ENCODE results near the gene NUP93. TPM values are rescaled to one million over a fixed set of nuclear protein-coding genes. Genes with fewer than 3 reads are reported as not detected.

Gene NUP93
- polyA plus RNA-seq, 1 donor from 2014 or later, result 237 TPM

DNA sequence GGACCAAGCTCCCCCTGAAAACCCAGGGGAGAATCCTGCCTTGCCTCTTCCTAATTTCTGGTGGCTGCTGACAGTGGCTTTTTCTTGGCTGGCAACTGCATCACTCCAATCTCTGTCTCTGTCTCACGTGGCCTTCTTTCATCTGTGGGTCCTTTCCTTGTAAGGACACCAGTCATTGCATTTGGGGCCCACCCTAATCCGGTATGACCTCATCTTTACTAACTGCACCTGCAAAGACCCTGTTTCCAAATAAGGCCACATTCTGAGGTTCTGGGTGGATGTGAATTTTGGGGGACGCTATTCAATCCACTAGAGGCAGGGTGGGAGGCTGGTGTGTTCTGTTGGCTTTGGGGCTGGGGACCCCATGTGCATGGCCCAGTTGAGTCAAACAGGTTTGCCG, 146.1 kb downstream of the NUP93 start:
- Histone ChIP-seq H3K27ac (ENCODE audit: low read length) (no peak overlapping the region), H3K36me3 (ENCODE audit: insufficient read depth, low read length) (no peaks in the 10 kb centered on the region), H3K4me2 (ENCODE audit: low read length) (no peak overlapping the region), H3K9me3 (ENCODE audit: low read length) (no peaks in the 10 kb centered on the region), H3K4me3 (ENCODE audit: low read length) (no peak overlapping the region), H3K27me3 (ENCODE audit: insufficient read depth, low read depth, low read length) (no peaks in the 10 kb centered on the region), H3K9ac (ENCODE audit: low read length) (no peak overlapping the region), H3F3A (ENCODE audit: insufficient read depth, low read length, poor library complexity, severe bottlenecking) (no peaks in the 10 kb centered on the region), H3K79me2 (replicated peaks; ENCODE audit: insufficient read depth, low read length) (no peaks in the 10 kb centered on the region), H4K20me1 (ENCODE audit: insufficient read depth) (no peaks in the 10 kb centered on the region), H3K9me2 (ENCODE audit: insufficient read depth, low read length) (no peaks in the 10 kb centered on the region), H2AFZ (ENCODE audit: low read depth, low read length) (no peak overlapping the region)
- no peak for TF ChIP-seq SMC3 (conservative IDR thresholded peaks at IDR 0.05; ENCODE audit: poor library complexity)
- TF ChIP-seq, protein P1, sequence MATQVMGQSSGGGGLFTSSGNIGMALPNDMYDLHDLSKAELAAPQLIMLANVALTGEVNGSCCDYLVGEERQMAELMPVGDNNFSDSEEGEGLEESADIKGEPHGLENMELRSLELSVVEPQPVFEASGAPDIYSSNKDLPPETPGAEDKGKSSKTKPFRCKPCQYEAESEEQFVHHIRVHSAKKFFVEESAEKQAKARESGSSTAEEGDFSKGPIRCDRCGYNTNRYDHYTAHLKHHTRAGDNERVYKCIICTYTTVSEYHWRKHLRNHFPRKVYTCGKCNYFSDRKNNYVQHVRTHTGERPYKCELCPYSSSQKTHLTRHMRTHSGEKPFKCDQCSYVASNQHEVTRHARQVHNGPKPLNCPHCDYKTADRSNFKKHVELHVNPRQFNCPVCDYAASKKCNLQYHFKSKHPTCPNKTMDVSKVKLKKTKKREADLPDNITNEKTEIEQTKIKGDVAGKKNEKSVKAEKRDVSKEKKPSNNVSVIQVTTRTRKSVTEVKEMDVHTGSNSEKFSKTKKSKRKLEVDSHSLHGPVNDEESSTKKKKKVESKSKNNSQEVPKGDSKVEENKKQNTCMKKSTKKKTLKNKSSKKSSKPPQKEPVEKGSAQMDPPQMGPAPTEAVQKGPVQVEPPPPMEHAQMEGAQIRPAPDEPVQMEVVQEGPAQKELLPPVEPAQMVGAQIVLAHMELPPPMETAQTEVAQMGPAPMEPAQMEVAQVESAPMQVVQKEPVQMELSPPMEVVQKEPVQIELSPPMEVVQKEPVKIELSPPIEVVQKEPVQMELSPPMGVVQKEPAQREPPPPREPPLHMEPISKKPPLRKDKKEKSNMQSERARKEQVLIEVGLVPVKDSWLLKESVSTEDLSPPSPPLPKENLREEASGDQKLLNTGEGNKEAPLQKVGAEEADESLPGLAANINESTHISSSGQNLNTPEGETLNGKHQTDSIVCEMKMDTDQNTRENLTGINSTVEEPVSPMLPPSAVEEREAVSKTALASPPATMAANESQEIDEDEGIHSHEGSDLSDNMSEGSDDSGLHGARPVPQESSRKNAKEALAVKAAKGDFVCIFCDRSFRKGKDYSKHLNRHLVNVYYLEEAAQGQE (IDR thresholded peaks at IDR 0.05; ENCODE audit: borderline replicate concordance), result no peak
- no peak for TF ChIP-seq TAF1 (IDR thresholded peaks at IDR 0.05; ENCODE audit: low read depth)
- TF ChIP-seq, protein P2, sequence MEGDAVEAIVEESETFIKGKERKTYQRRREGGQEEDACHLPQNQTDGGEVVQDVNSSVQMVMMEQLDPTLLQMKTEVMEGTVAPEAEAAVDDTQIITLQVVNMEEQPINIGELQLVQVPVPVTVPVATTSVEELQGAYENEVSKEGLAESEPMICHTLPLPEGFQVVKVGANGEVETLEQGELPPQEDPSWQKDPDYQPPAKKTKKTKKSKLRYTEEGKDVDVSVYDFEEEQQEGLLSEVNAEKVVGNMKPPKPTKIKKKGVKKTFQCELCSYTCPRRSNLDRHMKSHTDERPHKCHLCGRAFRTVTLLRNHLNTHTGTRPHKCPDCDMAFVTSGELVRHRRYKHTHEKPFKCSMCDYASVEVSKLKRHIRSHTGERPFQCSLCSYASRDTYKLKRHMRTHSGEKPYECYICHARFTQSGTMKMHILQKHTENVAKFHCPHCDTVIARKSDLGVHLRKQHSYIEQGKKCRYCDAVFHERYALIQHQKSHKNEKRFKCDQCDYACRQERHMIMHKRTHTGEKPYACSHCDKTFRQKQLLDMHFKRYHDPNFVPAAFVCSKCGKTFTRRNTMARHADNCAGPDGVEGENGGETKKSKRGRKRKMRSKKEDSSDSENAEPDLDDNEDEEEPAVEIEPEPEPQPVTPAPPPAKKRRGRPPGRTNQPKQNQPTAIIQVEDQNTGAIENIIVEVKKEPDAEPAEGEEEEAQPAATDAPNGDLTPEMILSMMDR (IDR thresholded peaks at IDR 0.05; ENCODE audit: poor library complexity, severe bottlenecking), result no peak
- TF ChIP-seq MXI1 (conservative IDR thresholded peaks at IDR 0.05; ENCODE audit: poor library complexity, severe bottlenecking), result no peak
- TF ChIP-seq EZH2 (IDR thresholded peaks at IDR 0.05; ENCODE audit: borderline replicate concordance, insufficient read depth, low read length, poor library complexity, severe bottlenecking), result no peak
- TF ChIP-seq RAD21 (conservative IDR thresholded peaks at IDR 0.05), result no peak
- no peak for TF ChIP-seq POLR2AphosphoS5 (IDR thresholded peaks at IDR 0.05)
- no peak for TF ChIP-seq EP300 (conservative IDR thresholded peaks at IDR 0.05; ENCODE audit: poor library complexity, severe bottlenecking)

DNA sequence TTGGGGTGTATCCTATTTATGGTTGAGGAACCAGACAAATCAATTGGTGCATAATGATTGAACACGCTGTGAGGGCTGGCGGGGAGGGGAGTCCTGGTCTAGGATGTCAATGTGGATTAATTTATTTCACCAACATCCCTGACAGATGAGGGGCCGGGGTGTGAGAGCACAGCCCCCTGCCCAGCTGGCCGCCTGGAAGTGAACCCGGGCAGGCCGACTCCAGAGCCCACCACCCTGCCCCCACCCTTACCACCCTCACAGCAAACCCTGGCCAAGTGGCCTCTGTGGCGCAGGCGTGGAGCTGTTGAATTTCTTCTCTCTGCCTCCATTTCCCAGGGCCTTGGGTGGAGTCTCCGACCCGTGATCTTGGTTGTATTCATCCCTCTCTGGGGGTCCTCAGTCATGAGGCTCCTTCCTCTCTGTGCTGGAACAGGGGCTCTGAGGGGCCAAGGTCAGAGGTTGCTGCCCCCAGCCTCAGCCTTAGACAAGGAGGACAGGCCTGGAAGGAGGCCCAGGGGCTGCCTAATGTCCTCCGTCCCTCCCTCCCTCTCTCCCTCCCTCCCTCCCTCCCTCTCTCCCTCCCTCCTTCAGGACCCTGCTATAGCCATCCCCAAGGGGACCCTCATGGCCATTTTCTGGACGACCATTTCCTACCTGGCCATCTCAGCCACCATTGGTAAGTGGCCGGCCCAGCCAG, 147.7 kb downstream of the NUP93 start:
- H3K9me2 ChIP-seq (ENCODE audit: insufficient read depth, low read length), result no peaks in the 10 kb centered on the region
- no peaks in the 10 kb centered on the region for H3K36me3 ChIP-seq (ENCODE audit: insufficient read depth, low read length)
- H3K9me3 ChIP-seq (ENCODE audit: low read length), result no peaks in the 10 kb centered on the region
- no peak overlapping the region for H2AFZ ChIP-seq (ENCODE audit: low read depth, low read length)
- H4K20me1 ChIP-seq (ENCODE audit: insufficient read depth), result no peaks in the 10 kb centered on the region
- no peaks in the 10 kb centered on the region for H3K27me3 ChIP-seq (ENCODE audit: insufficient read depth, low read depth, low read length)
- H3F3A ChIP-seq (ENCODE audit: insufficient read depth, low read length, poor library complexity, severe bottlenecking), result no peaks in the 10 kb centered on the region
- H3K27ac ChIP-seq (ENCODE audit: low read length), result no peak overlapping the region
- H3K79me2 ChIP-seq (replicated peaks; ENCODE audit: insufficient read depth, low read length), result no peaks in the 10 kb centered on the region
- no peak overlapping the region for H3K4me3 ChIP-seq (ENCODE audit: low read length)
- TF ChIP-seq EP300 (conservative IDR thresholded peaks at IDR 0.05; ENCODE audit: poor library complexity, severe bottlenecking), result no peak
- TF ChIP-seq EZH2 (IDR thresholded peaks at IDR 0.05; ENCODE audit: borderline replicate concordance, insufficient read depth, low read length, poor library complexity, severe bottlenecking), result no peak
- no peak for TF ChIP-seq SMC3 (conservative IDR thresholded peaks at IDR 0.05; ENCODE audit: poor library complexity)
- TF ChIP-seq MXI1 (conservative IDR thresholded peaks at IDR 0.05; ENCODE audit: poor library complexity, severe bottlenecking), result no peak
- TF ChIP-seq, protein P2 (IDR thresholded peaks at IDR 0.05; ENCODE audit: poor library complexity, severe bottlenecking), result no peak
- no peak for TF ChIP-seq POLR2AphosphoS5 (IDR thresholded peaks at IDR 0.05)
- TF ChIP-seq TAF1 (IDR thresholded peaks at IDR 0.05; ENCODE audit: low read depth), result no peak
- TF ChIP-seq RAD21 (conservative IDR thresholded peaks at IDR 0.05), result no peak
- TF ChIP-seq, protein P1 (IDR thresholded peaks at IDR 0.05; ENCODE audit: borderline replicate concordance), result no peak
- H3K4me2 ChIP-seq (ENCODE audit: low read length), result no peak overlapping the region
- no peak overlapping the region for H3K9ac ChIP-seq (ENCODE audit: low read length)
